GM12878 (cell line): ENCODE measurements around the gene LTC4S. TPM values are rescaled to one million over a fixed set of nuclear protein-coding genes. Genes with fewer than 3 reads are reported as not detected.

Experiments used
- ATAC-seq: fragments of 200-7000 bp; cut with Tn5 transposase; 3 replicates; pipeline ENCODE4 v1.9.1; 2020; ENCODE audit warnings: mild to moderate bottlenecking, moderate library complexity
- BruUV-seq: library from RNA; stranded (reverse); fragments of 400-500 nt; replicated peaks from 2 replicates; lab custom pipeline; 2021; lab: Mats Ljungman, UMichigan
- CTCF ChIA-PET: fragments of 300-600 bp; sonication (Branson Sonifier 250); formaldehyde crosslinking; extraction: SDS; loops from one replicate; lab custom pipeline; 2021; ENCODE audit warnings: inconsistent platforms; lab: Yijun Ruan, JAX
- POLR2A ChIA-PET: fragments of 350-600 bp; formaldehyde crosslinking; extraction: SDS; loops from one replicate; lab custom pipeline; 2021; ENCODE audit warnings: inconsistent platforms; lab: Charles Lee
- RAD21 ChIA-PET: fragments of 300-600 bp; sonication (Branson Sonifier 250); formaldehyde crosslinking; loops from one replicate; lab custom pipeline; 2023; ENCODE audit warnings: antibody characterized with exemption; ENCODE audit not compliant: unreplicated experiment; lab: Charles Lee
- SMC1A ChIA-PET: fragments of 300-600 bp; sonication (Branson Sonifier 250); formaldehyde crosslinking; loops from one replicate; lab custom pipeline; 2023; ENCODE audit not compliant: unreplicated experiment, uncharacterized antibody; lab: Charles Lee
- DNase-seq: peaks from one replicate; pipeline ENCODE4 v3.0.0-alpha.2; 2011; ENCODE audit warnings: low read depth, low spot score
- FAIRE-seq: peaks from 3 replicates; lab custom pipeline; 2011; peaks lifted over from hg19 to GRCh38; lab: Jason Lieb, UNC
- H2AFZ ChIP-seq: 2 replicates; pipeline ENCODE4 v1.6.0; 2011; ENCODE audit warnings: low read depth, low read length, control low read depth; ENCODE audit not compliant: control insufficient read depth
- H3K27ac ChIP-seq: 2 replicates; pipeline ENCODE4 v1.5.1; 2011; ENCODE audit warnings: control low read depth; ENCODE audit not compliant: control insufficient read depth, insufficient read depth
- H3K27me3 ChIP-seq, 2 experiments: replicated peaks in 1 of 2; 2 replicates each; pipeline versions ENCODE4 v1.6.0 to v1.6.1; 2011; ENCODE audit warnings: low read length in 1 of 2; ENCODE audit not compliant: control insufficient read depth in 2 of 2, insufficient read depth in 2 of 2
- H3K36me3 ChIP-seq, 2 experiments: 2 replicates each; pipeline ENCODE4 v1.5.1; 2011; ENCODE audit warnings: low read length in 1 of 2; ENCODE audit not compliant: control insufficient read depth in 2 of 2, insufficient read depth in 2 of 2
- H3K4me1 ChIP-seq: 2 replicates; pipeline ENCODE4 v1.6.1; 2011; ENCODE audit warnings: mild to moderate bottlenecking, low read length, moderate library complexity, mixed read lengths; ENCODE audit not compliant: control insufficient read depth, insufficient read depth
- H3K4me2 ChIP-seq: 2 replicates; pipeline ENCODE4 v1.6.0; 2011; ENCODE audit warnings: control low read depth; ENCODE audit not compliant: control insufficient read depth, insufficient read depth
- H3K4me3 ChIP-seq: fragments of 200-600 bp; sonication (generic); 2 replicates; pipeline ENCODE4 v1.5.1; 2016
- H3K79me2 ChIP-seq: 2 replicates; pipeline ENCODE4 v1.6.0; 2011; ENCODE audit warnings: low read length; ENCODE audit not compliant: control insufficient read depth, insufficient read depth
- H3K9ac ChIP-seq: 2 replicates; pipeline ENCODE4 v1.8.0; 2011; ENCODE audit warnings: low read length, control low read depth, mixed read lengths; ENCODE audit not compliant: control insufficient read depth, insufficient read depth
- H3K9me3 ChIP-seq: replicated peaks from 3 replicates; pipeline ENCODE4 v1.5.1; 2011; ENCODE audit warnings: mild to moderate bottlenecking, low read length; ENCODE audit not compliant: control insufficient read depth, insufficient read depth
- H4K20me1 ChIP-seq: 2 replicates; pipeline ENCODE4 v1.6.0; 2011; ENCODE audit not compliant: control insufficient read depth, insufficient read depth
- MYC ChIP-seq: IDR thresholded peaks from 2 replicates; pipeline ENCODE4 v1.6.1; 2011; ENCODE audit warnings: mild to moderate bottlenecking, low read length, moderate library complexity, inconsistent platforms; ENCODE audit not compliant: insufficient read depth, insufficient replicate concordance, insufficient read length, severe bottlenecking
- NR2C1 ChIP-seq: fragments of 450-650 bp; IDR thresholded peaks from 2 replicates; pipeline ENCODE4 v1.6.1; 2017; ENCODE audit warnings: antibody characterized with exemption, mild to moderate bottlenecking, moderate library complexity
- PRDM15 ChIP-seq: fragments of 450-650 bp; formaldehyde crosslinking; IDR thresholded peaks from 2 replicates; pipeline ENCODE4 v1.4.0; 2020; ENCODE audit warnings: mild to moderate bottlenecking, moderate library complexity
- SPI1 ChIP-seq: IDR thresholded peaks from 2 replicates; pipeline ENCODE4 v1.6.1; 2011; ENCODE audit warnings: low read depth, mild to moderate bottlenecking, low read length, moderate library complexity, borderline replicate concordance; ENCODE audit not compliant: insufficient read depth
- SUZ12 ChIP-seq: fragments of 200-600 bp; sonication (generic); IDR thresholded peaks from one replicate; pipeline ENCODE4 v1.6.1; 2018; ENCODE audit warnings: antibody characterized with exemption, mild to moderate bottlenecking; ENCODE audit not compliant: unreplicated experiment
- TCF12 ChIP-seq: IDR thresholded peaks from 2 replicates; pipeline ENCODE4 v1.6.1; 2011; ENCODE audit warnings: low read depth, mild to moderate bottlenecking, low read length
- WGBS: methylation state at CpG from one replicate; pipeline ENCODE4 v1.1.6; 2016; ENCODE audit warnings: low lambda C conversion rate; ENCODE audit not compliant: insufficient replicate concordance, insufficient coverage; ENCODE audit errors: missing lambda C conversion rate; 5-methylcytosine and 5-hydroxymethylcytosine counted together
- in situ Hi-C: fragments of 300-500 bp; cut with MboI; formaldehyde crosslinking; loops from 9 replicates; pipeline ENCODE4 v1.14.3; 2018; ENCODE audit warnings: mixed read lengths
- intact Hi-C: fragments of 100-400 bp; cut with micrococcal nuclease; formaldehyde crosslinking; loops from one replicate; pipeline ENCODE4 v1.14.2; 2022; ENCODE audit not compliant: unreplicated experiment
- polyA plus RNA-seq, 11 experiments: library from polyadenylated mRNA; depleted of rRNA in 4 of 11; unstranded in 6 of 11; stranded (reverse) in 5 of 11; fragments of >200 nt; fragmentation: Nextera tagmentation in 4 of 11; fragmentation: Illumina TruSeq in 1 of 11; extraction: Ambion mirVana in 4 of 11; extraction: Trizol in 1 of 11; gene quantifications; 1 replicate in 1 of 11; 2 replicates in 10 of 11; pipeline versions ENCODE4 v1.2.1 to v1.2.3, GENCODE V29; 2011 to 2016; ENCODE audit warnings: inconsistent platforms in 2 of 11, missing spikeins in 2 of 11, low read depth in 1 of 11
- total RNA-seq, 4 experiments: library from RNA; depleted of rRNA in 3 of 4; stranded (reverse); fragments of >200 nt in 3 of 4; fragmentation: Illumina TruSeq in 1 of 4; extraction: Trizol in 1 of 4; gene quantifications; 2 replicates each; pipeline versions ENCODE4 v1.2.1 to v1.2.3, GENCODE V29; 2013 to 2021

The LTC4S gene
- total and polyA plus RNA-seq, 10 of the 15 experiments (the other 5 are each of a cell fraction or from before 2014, with no cell fraction given) = 0.78 to 3.6 (median 1.8) TPM; not detected in 5

- H3K9ac ChIP-seq = no peak overlapping the region
- BruUV-seq = TSS peak; percentile 64
- H3K27ac ChIP-seq = no peak overlapping the region
- 92% methylated on average over 2 of the region's 2 CpGs for WGBS
- H3K4me3 ChIP-seq = no peak overlapping the region
- TF ChIP-seq PRDM15 = no peak
- TF ChIP-seq MYC = no peak
- no peak for TF ChIP-seq TCF12
- TF ChIP-seq SUZ12 = no peak
- TF ChIP-seq NR2C1 = no peak
- no peak for TF ChIP-seq SPI1
- CTCF ChIA-PET = no interaction called here
- SMC1A ChIA-PET = no interaction called here
- ATAC-seq (no peak), FAIRE-seq (no peak), DNase-seq (no peak)
- no peaks in the 10 kb centered on the region for H3K27me3 ChIP-seq
- H3K9me3 ChIP-seq = no peaks in the 10 kb centered on the region
- RAD21 ChIA-PET = no interaction called here
- H4K20me1 ChIP-seq = no peaks in the 10 kb centered on the region
- no peaks in the 10 kb centered on the region for H3K4me1 ChIP-seq
- no peak overlapping the region for H3K4me2 ChIP-seq
- POLR2A ChIA-PET = no interaction called here
- H3K36me3 ChIP-seq = peaks cover 2 to 6% of the 10 kb centered on the region in 2 experiments; a peak in 3 of 4 replicates
- H2AFZ ChIP-seq = no peak overlapping the region
- in situ Hi-C loops = no loop called here
- peaks cover 42% of the 10 kb centered on the region for H3K79me2 ChIP-seq
- intact Hi-C loops = no loop called here
These were observed 46.9 kb upstream of the LTC4S start for GRCh38 chr5:179746872-179747271.
